GM19468 (cell line): ENCODE data around the gene WDHD1.
"Not testable (repeated sequence)": the region's sequence is repeated elsewhere in the genome, so short reads cannot be mapped to it uniquely, and the experiment has no call there.

ENCODE experiments used
- ATAC-seq: cut with Tn5 transposase; IDR thresholded peaks from one replicate; pipeline ENCODE4 v1.9.1; 2021; ENCODE audit warnings: mild to moderate bottlenecking, moderate library complexity, moderate number of reproducible peaks; ENCODE audit not compliant: unreplicated experiment; ENCODE audit errors: extremely low read depth

WDHD1 gene, protein sequence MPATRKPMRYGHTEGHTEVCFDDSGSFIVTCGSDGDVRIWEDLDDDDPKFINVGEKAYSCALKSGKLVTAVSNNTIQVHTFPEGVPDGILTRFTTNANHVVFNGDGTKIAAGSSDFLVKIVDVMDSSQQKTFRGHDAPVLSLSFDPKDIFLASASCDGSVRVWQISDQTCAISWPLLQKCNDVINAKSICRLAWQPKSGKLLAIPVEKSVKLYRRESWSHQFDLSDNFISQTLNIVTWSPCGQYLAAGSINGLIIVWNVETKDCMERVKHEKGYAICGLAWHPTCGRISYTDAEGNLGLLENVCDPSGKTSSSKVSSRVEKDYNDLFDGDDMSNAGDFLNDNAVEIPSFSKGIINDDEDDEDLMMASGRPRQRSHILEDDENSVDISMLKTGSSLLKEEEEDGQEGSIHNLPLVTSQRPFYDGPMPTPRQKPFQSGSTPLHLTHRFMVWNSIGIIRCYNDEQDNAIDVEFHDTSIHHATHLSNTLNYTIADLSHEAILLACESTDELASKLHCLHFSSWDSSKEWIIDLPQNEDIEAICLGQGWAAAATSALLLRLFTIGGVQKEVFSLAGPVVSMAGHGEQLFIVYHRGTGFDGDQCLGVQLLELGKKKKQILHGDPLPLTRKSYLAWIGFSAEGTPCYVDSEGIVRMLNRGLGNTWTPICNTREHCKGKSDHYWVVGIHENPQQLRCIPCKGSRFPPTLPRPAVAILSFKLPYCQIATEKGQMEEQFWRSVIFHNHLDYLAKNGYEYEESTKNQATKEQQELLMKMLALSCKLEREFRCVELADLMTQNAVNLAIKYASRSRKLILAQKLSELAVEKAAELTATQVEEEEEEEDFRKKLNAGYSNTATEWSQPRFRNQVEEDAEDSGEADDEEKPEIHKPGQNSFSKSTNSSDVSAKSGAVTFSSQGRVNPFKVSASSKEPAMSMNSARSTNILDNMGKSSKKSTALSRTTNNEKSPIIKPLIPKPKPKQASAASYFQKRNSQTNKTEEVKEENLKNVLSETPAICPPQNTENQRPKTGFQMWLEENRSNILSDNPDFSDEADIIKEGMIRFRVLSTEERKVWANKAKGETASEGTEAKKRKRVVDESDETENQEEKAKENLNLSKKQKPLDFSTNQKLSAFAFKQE

DNA sequence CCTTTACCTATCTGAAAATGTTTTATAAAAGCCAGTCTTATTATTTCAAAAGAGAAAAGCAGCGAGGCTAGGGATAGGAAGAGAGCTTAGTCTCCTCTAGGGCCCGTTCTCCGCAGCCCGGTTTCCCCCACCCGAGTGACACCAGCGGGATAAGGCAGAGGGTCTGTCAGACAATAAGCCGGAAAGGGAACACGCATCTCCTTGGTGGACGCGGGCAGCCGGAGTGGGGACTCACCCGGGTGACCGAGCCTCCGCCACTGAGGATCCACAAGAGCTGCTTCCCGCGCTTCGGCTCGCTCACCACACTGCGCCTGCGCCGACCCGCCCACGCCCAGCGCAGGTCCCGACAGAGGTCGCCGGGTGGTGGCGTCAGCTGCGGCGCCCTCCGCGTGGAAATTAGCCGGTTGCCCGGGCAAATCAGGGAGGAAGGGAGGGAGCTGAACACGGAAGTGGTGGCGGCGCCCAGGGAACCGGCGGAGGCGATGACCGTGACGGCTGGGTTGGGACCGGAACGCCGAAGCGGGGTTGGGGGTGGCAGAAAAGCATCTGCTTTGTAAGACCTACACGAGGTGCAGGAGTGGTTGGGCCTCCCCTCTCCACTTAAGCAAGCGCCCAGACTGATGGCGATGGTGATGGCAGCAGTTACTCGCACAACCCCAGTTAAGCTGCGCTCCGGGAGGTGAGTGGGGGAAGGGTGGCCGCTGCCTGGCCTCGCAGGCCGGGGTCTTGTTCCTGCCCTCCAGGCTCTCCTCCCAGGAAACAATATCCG, at the start of gene WDHD1, which contains the start of gene SOCS4:
Gene WDHD1, minus strand, starts transcription at position 307 of the 769 bp plus-strand sequence. CDS start 312 bp downstream, outside the sequence.
Gene SOCS4, plus strand, starts transcription at position 444 of the 769 bp plus-strand sequence. CDS start 15,806 bp downstream, outside the sequence.
- ATAC-seq = peak; percentile 79

- ATAC-seq = no peak
Observed at GRCh38 chr14:55075628-55076175, 48.8 kb upstream of the WDHD1 start.

DNA sequence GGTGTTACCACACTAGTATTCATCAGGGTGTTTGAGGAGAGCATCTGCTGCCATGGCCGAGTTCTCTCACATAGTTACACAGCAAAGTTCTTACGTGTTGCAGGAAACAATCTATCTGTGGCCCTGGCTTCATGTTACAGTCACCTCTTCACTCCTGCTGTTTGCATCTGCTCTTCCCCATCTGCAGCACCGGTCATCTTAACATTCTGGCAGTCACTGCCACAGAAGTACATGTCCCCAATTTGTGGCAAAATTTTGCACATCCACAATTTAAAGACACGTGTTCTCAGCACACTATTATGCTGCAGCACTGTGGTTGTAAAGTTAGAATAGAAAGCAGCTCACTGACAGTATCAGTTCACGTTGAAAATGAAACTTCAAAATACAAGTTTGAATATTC, 47.8 kb upstream of the WDHD1 start:
- no peak for ATAC-seq

- no peak for ATAC-seq
Observed at GRCh38 chr14:55073856-55074255, 47.0 kb upstream of the WDHD1 start.

DNA sequence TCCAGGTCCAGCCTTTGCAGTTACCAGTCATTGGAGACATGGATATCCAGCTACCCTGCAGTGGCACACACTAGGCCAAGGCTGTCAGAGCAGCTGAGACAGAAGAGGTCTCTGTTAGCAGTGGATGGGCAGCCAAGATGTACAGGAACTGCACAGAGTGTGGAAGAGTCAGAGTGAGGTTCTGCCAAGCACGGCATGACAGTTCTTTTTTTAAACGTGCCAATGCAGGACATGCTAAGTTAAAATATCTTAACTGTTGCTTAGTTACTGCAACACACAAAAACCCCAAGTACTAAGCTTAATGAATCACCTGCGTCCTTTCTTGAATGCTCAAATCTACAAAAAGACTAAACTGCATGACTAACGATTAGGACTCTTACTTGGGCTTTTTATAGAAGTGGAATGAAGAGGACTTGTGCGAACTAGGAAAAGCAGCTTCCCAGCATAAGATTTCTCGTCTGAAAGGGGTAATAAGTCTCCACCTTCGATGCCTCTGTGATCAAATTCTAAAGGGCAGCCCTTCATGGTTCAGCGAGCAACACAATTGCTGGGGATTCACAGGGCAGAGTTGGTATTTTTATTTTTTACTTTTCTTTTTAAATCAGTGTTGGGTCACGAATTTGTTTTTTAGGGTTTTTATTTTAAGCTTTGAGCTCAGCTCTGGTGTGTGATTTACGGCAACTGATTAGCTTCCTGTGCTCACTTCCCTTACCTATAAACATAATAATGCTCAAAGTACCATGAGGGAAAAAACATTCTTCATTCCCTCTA, 45.2 kb upstream of the WDHD1 start:
- no peak for ATAC-seq

- no peak for ATAC-seq
Observed at GRCh38 chr14:55070981-55071411, 44.1 kb upstream of the WDHD1 start.

DNA sequence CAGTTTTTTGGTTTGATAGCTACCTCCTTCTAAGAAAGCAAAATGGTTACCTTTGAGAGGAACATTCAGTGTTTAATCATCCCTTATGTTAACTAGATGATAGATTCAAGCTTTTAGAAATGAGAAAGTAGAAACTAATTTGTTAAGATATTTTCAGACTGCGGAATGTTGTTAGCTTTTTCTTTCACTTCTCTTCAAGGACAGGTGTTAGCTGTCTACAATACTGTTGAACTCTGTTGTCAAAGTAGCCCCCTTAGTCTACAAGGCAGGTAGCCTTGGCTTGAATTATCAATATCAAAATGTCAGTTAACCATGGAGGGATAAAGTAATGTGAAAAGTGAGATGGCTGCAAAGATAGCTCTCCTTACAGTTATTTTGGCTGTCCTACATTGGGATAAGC, 39.3 kb upstream of the WDHD1 start:
- ATAC-seq = no peak

GRCh38 chr14:55065411-55065810, 38.5 kb upstream of the WDHD1 start:
- no peak for ATAC-seq

DNA sequence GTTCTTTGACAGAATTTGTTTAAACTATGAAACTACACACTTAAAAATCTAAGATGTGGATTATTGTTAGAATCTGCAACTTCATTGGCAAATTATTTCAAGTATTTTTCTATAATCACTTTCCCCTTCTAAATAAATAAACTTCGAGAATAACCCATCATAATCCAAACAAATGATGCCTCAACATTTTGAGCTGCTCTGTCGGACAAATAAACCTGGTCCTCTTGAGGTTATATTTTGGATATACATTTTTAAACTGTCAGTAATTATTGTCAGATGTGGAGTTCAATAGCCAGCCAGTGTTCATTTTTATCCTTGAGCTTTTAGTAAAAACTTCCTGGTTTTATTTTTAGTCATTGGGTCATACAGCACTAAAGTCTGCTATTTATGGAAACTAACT, 38.0 kb upstream of the WDHD1 start:
- ATAC-seq = not testable (repeated sequence)

GRCh38 chr14:55062517-55063351, 35.8 kb upstream of the WDHD1 start:
- no peak for ATAC-seq

DNA sequence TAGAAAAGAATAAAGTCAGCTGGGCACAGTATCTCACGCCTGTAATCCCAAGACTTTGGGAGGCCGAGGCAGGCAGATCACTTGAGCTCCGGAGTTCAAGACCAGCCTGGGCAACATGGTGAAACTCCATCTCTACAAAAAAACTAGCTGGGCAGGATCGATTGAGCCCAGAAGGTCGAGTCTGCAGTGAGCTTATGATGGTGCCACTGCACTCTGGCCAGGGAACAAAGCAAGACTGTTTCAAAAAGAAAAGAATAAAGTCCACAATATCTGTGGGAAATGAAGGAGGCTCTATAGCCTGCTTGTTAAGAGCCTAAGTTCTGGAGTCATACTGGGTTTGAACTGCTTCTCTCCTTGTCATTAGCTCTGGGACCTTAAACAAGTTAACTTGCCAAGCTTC, 32.4 kb upstream of the WDHD1 start:
- ATAC-seq = no peak

DNA sequence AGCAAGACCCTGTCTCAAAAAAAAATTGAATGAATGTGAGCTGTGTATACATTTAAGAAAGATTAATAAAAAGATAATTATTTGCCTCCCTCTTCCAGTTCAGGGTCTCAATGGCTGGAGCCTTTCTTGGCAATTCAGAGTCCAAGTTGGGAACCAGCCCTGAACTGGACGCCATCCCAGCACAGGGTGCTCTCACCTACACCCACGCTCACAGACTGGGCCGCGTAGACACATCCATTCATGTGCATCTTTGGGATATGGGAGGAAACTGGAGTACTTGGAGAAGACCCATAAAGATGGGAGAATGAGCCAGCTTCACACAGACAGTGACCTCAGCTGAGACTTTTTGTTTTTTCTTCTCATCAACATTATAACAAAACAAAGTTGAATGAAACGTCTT, 31.0 kb upstream of the WDHD1 start:
- no peak for ATAC-seq

DNA sequence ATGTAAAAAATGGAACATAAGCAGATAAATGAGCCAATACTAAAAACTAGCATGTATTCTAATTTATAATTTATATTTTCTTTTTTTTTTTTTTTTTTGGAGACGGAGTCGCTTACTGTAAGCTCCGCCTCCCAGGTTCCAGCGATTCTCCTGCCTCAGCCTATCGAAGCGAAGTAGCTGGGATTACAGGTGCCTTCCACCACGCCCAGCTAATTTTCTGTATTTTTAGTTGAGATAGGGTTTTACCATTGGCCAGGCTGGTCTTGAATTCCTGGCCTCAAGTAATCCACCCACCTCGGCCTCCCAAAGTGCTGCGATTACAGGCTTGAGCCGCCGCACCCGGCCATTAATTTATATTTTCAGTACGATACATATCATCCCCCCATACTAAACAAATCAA, 27.2 kb upstream of the WDHD1 start:
- no peak for ATAC-seq

DNA sequence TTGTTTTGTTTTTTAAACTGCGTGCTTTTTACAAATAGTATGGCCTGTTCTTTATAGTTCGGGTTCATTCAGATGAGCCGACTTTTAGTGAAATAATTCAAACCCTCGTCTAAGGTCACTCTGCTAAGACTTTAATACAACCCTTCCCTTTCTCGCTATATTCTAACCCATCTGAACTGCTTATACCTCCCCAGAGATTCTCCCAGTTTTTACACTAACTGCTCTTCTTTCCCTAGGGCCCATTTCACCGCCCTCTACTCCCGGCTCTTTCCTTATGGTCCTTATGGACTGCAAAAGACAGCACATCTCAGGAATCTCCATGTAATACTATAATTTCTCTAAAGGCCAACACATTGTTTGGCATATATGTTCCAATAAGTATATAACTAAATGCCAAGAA, 26.6 kb upstream of the WDHD1 start:
- no peak for ATAC-seq

DNA sequence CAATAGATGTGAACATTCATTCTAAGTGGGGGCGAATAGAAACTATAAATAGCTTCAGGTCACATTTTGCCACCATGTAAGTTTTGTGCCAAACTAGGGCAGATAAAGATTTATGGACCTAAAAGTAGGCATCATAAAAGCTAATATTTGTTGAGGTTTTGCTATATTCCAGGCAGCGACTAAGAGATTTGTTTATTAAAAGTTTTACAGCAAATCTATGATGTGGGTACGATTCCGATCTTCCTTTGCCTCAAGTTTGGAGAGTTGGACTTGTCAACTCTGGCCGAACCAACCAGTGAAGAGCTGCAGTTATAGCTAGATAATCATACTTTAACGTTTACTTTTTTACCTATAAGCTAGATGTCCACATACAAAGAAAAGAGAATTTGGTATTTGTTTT, 26.1 kb upstream of the WDHD1 start:
- no peak for ATAC-seq

- no peak for ATAC-seq
Observed at GRCh38 chr14:55052269-55052930, 25.5 kb upstream of the WDHD1 start.
